GM12892 (cell line): ENCODE measurements around the gene MED13L.

Experiments
- POLR2A ChIP-seq: IDR thresholded peaks from 2 replicates; pipeline ENCODE4 v1.6.1; 2011; ENCODE audit warnings: low read depth, low read length, control low read depth
- POLR2AphosphoS5 ChIP-seq: IDR thresholded peaks from 2 replicates; pipeline ENCODE4 v1.6.1; 2011; ENCODE audit warnings: low read depth, low read length, control low read depth
- TAF1 ChIP-seq: IDR thresholded peaks from 2 replicates; pipeline ENCODE4 v1.6.1; 2011; ENCODE audit warnings: low read depth, mild to moderate bottlenecking, control low read depth, low read length, borderline replicate concordance

- TF ChIP-seq POLR2A (no peak), TAF1 (no peak), POLR2AphosphoS5 (no peak)
Observed at GRCh38 chr12:116066381-116067230, 210.9 kb downstream of the MED13L start.
